GM19397 (cell line): ENCODE data around the gene DMRTC2.

Source experiments
- ATAC-seq: cut with Tn5 transposase; IDR thresholded peaks from one replicate; pipeline ENCODE4 v1.9.1; 2021; ENCODE audit warnings: mild to moderate bottlenecking, moderate library complexity; ENCODE audit not compliant: unreplicated experiment

The DMRTC2 gene

GRCh38 chr19:41845001-41845050, at the start of gene DMRTC2:
Gene DMRTC2, plus strand, starts transcription at chr19:41845042. Its CDS starts 2,387 bp downstream, at chr19:41847429.
- no peak for ATAC-seq

GRCh38 chr19:41796362-41796761, 48.5 kb upstream of the DMRTC2 start, which contains the start of gene CEACAM3:
Gene CEACAM3, plus strand, starts transcription at chr19:41796587. Its CDS starts 91 bp downstream, at chr19:41796678.
- ATAC-seq = no peak

- no peak for ATAC-seq
These were observed 47.9 kb upstream of the DMRTC2 start for GRCh38 chr19:41796901-41797300.

- ATAC-seq = no peak
These were observed 45.3 kb upstream of the DMRTC2 start for GRCh38 chr19:41799444-41800000.

GRCh38 chr19:41801031-41801430, 43.8 kb upstream of the DMRTC2 start:
- no peak for ATAC-seq

GRCh38 chr19:41801792-41802211, 43.0 kb upstream of the DMRTC2 start:
- ATAC-seq = no peak

GRCh38 chr19:41802770-41803169, 42.1 kb upstream of the DMRTC2 start:
- no peak for ATAC-seq

- ATAC-seq = no peak
These were observed 40.5 kb upstream of the DMRTC2 start for GRCh38 chr19:41804336-41804735.

GRCh38 chr19:41807176-41807575, 37.7 kb upstream of the DMRTC2 start:
- no peak for ATAC-seq

GRCh38 chr19:41808663-41809566, 35.9 kb upstream of the DMRTC2 start:
- ATAC-seq = no peak

GRCh38 chr19:41810301-41810700, 34.5 kb upstream of the DMRTC2 start:
- ATAC-seq = no peak

GRCh38 chr19:41811036-41811435, 33.8 kb upstream of the DMRTC2 start:
- ATAC-seq = no peak

GRCh38 chr19:41811981-41812380, 32.9 kb upstream of the DMRTC2 start:
- ATAC-seq = no peak

- no peak for ATAC-seq
These were observed 30.9 kb upstream of the DMRTC2 start for GRCh38 chr19:41813911-41814310.

- ATAC-seq = no peak
These were observed 29.5 kb upstream of the DMRTC2 start for GRCh38 chr19:41815301-41815700.

GRCh38 chr19:41816761-41817160, 28.1 kb upstream of the DMRTC2 start:
- ATAC-seq = no peak

GRCh38 chr19:41821003-41821735, 23.7 kb upstream of the DMRTC2 start:
- no peak for ATAC-seq

- no peak for ATAC-seq
These were observed 6.7 kb upstream of the DMRTC2 start for GRCh38 chr19:41837981-41838708.

GRCh38 chr19:41839211-41839610, 5.6 kb upstream of the DMRTC2 start:
- no peak for ATAC-seq

- ATAC-seq = no peak
These were observed 1.5 kb upstream of the DMRTC2 start for GRCh38 chr19:41843371-41843770.

- ATAC-seq = no peak
These were observed 241 bp upstream of the DMRTC2 start, which contains the start of gene LYPD4 for GRCh38 chr19:41844601-41845000. Gene LYPD4, minus strand, starts transcription at chr19:41844683. Its CDS starts 5,398 bp downstream, at chr19:41839285.
